Activated CD4-positive, CD25-positive, alpha-beta regulatory T cell treated with anti-CD3 and anti-CD28 coated beads, Interleukin-2, amount 50 U/mL, for 16 hours (primary cell): ENCODE results near the gene FGF5.
"Not testable (repeated sequence)": the region's sequence is repeated elsewhere in the genome, so short reads cannot be mapped to it uniquely, and the experiment has no call there.

Source experiments
- DNase-seq: peaks from one replicate; pipeline ENCODE4 v3.0.0-alpha.2; 2020; ENCODE audit warnings: low read depth, low spot score

FGF5 gene

GRCh38 chr4:80253510-80253909 is 13.0 kb upstream of the FGF5 start:
- no peak for DNase-seq

- DNase-seq = no peak
Measured at GRCh38 chr4:80254114-80254513, 12.3 kb upstream of the FGF5 start.

- no peak for DNase-seq
Measured at GRCh38 chr4:80255329-80256095, 11.0 kb upstream of the FGF5 start.

GRCh38 chr4:80257851-80258250 is 8.6 kb upstream of the FGF5 start:
- DNase-seq = no peak

- no peak for DNase-seq
Measured at GRCh38 chr4:80259012-80259411, 7.5 kb upstream of the FGF5 start.

GRCh38 chr4:80259817-80260216 is 6.6 kb upstream of the FGF5 start:
- DNase-seq = no peak

GRCh38 chr4:80261989-80262600 is 4.4 kb upstream of the FGF5 start:
- no peak for DNase-seq

GRCh38 chr4:80263541-80264351 is 2.7 kb upstream of the FGF5 start:
- DNase-seq = no peak

GRCh38 chr4:80264352-80264647 is 2.2 kb upstream of the FGF5 start:
- no peak for DNase-seq

- DNase-seq = no peak
Measured at GRCh38 chr4:80264825-80265224, 1.6 kb upstream of the FGF5 start.

- DNase-seq = no peak
Measured at GRCh38 chr4:80265571-80266252, 752 bp upstream of the FGF5 start.

- no peak for DNase-seq
Measured at GRCh38 chr4:80266902-80267380, 477 bp downstream of the FGF5 start.

GRCh38 chr4:80268081-80268823 is 1.8 kb downstream of the FGF5 start:
- DNase-seq = no peak

- DNase-seq = no peak
Measured at GRCh38 chr4:80268936-80269335, 2.5 kb downstream of the FGF5 start.

- no peak for DNase-seq
Measured at GRCh38 chr4:80270321-80270720, 3.9 kb downstream of the FGF5 start.

GRCh38 chr4:80270868-80271267 is 4.4 kb downstream of the FGF5 start:
- DNase-seq = no peak

- DNase-seq = no peak
Measured at GRCh38 chr4:80271801-80272200, 5.3 kb downstream of the FGF5 start.

- no peak for DNase-seq
Measured at GRCh38 chr4:80276931-80277330, 10.5 kb downstream of the FGF5 start.

- DNase-seq = no peak
Measured at GRCh38 chr4:80279751-80280150, 13.3 kb downstream of the FGF5 start.

- no peak for DNase-seq
Measured at GRCh38 chr4:80286451-80286850, 20.0 kb downstream of the FGF5 start.

GRCh38 chr4:80290665-80291064 is 24.2 kb downstream of the FGF5 start:
- DNase-seq = not testable (repeated sequence)
